K562 (cell line): ENCODE measurements around the gene UTP11. TPM values are rescaled to one million over a fixed set of nuclear protein-coding genes. Genes with fewer than 3 reads are reported as not detected.

Experiments used
- ADNP ChIP-seq: fragments of 200-800 bp; sonication (Bioruptor generic); IDR thresholded peaks from 2 replicates; pipeline ENCODE4 v1.6.1; 2016; ENCODE audit warnings: missing genetic modification characterization, missing compliant biosample characterization
- ARID2 ChIP-seq: fragments of 450-650 bp; IDR thresholded peaks from 2 replicates; pipeline ENCODE4 v1.6.1; 2017; ENCODE audit warnings: antibody characterized with exemption, mild to moderate bottlenecking
- BCOR ChIP-seq: fragments of 450-650 bp; IDR thresholded peaks from 2 replicates; pipeline ENCODE4 v1.6.1; 2016
- CBX1 ChIP-seq: sonication (generic); IDR thresholded peaks from 2 replicates; pipeline ENCODE4 v1.6.1; 2016; ENCODE audit warnings: antibody characterized with exemption, low read depth, mild to moderate bottlenecking
- CHD4 ChIP-seq: fragments of 200-600 bp; sonication (generic); IDR thresholded peaks from 3 replicates; pipeline ENCODE4 v1.6.1; 2012; ENCODE audit warnings: low read depth, mild to moderate bottlenecking, mixed read lengths, low read length, inconsistent platforms; ENCODE audit not compliant: insufficient read depth, insufficient replicate concordance, poor library complexity, severe bottlenecking
- FOXA1 ChIP-seq: fragments of 450-650 bp; IDR thresholded peaks from 2 replicates; pipeline ENCODE4 v1.6.1; 2016; ENCODE audit warnings: mild to moderate bottlenecking, borderline replicate concordance
- GTF2E2 ChIP-seq: fragments of 200-800 bp; sonication (Bioruptor generic); IDR thresholded peaks from 2 replicates; pipeline ENCODE4 v1.6.1; 2016; ENCODE audit warnings: missing genetic modification characterization, missing compliant biosample characterization
- HDAC1 ChIP-seq, 2 experiments: fragments of 450-650 bp; IDR thresholded peaks; 2 replicates each; pipeline ENCODE4 v1.6.1; 2016 to 2017; ENCODE audit warnings: inconsistent platforms in 1 of 2, mild to moderate bottlenecking in 1 of 2, moderate library complexity in 1 of 2
- HDAC2 ChIP-seq: fragments of 450-650 bp; IDR thresholded peaks from 2 replicates; pipeline ENCODE4 v1.6.1; 2016; ENCODE audit warnings: mild to moderate bottlenecking
- HDAC8 ChIP-seq: fragments of 450-650 bp; IDR thresholded peaks from 2 replicates; pipeline ENCODE4 v1.6.1; 2016; ENCODE audit warnings: mild to moderate bottlenecking, missing genetic modification characterization, moderate library complexity, missing compliant biosample characterization
- ILK ChIP-seq: fragments of 450-650 bp; IDR thresholded peaks from 2 replicates; pipeline ENCODE4 v1.6.1; 2016; ENCODE audit warnings: missing genetic modification characterization, low read depth, mild to moderate bottlenecking, missing compliant biosample characterization, moderate library complexity, borderline replicate concordance
- KDM1A ChIP-seq, 2 experiments: fragments of 450-650 bp; IDR thresholded peaks; 2 replicates each; pipeline ENCODE4 v1.6.1; 2016; ENCODE audit warnings: mild to moderate bottlenecking in 2 of 2
- MBD2 ChIP-seq: sonication (generic); IDR thresholded peaks from 2 replicates; pipeline ENCODE4 v1.6.1; 2016; ENCODE audit warnings: low read depth, borderline replicate concordance
- MCM7 ChIP-seq, 2 experiments: fragments of 450-650 bp; IDR thresholded peaks; 2 replicates each; pipeline ENCODE4 v1.6.1; 2016 to 2018
- MTA1 ChIP-seq: fragments of 450-650 bp; IDR thresholded peaks from 2 replicates; pipeline ENCODE4 v1.6.1; 2017; ENCODE audit warnings: borderline replicate concordance
- NBN ChIP-seq: fragments of 450-650 bp; IDR thresholded peaks from 2 replicates; pipeline ENCODE4 v1.6.1; 2016; ENCODE audit warnings: low read depth, mild to moderate bottlenecking
- NFATC3 ChIP-seq: fragments of 450-650 bp; IDR thresholded peaks from 2 replicates; pipeline ENCODE4 v1.6.1; 2017; ENCODE audit warnings: mild to moderate bottlenecking
- NR2C1 ChIP-seq, 2 experiments: fragments of 450-650 bp; IDR thresholded peaks; 2 replicates each; pipeline ENCODE4 v1.6.1; 2017; ENCODE audit warnings: mild to moderate bottlenecking in 2 of 2, antibody characterized with exemption in 1 of 2, inconsistent platforms in 1 of 2, missing compliant biosample characterization in 1 of 2, missing genetic modification characterization in 1 of 2
- PHTF2 ChIP-seq: fragments of 250-450 bp; sonication (Bioruptor Pico); IDR thresholded peaks from 2 replicates; pipeline ENCODE4 v1.5.0; 2021; ENCODE audit warnings: mild to moderate bottlenecking
- POLR2A ChIP-seq: fragments of 450-650 bp; conservative IDR thresholded peaks from 2 replicates; pipeline ENCODE4 v1.6.1; 2016
- RBM25 ChIP-seq: fragments of 200-400 bp; formaldehyde crosslinking; IDR thresholded peaks from 2 replicates; pipeline ENCODE4 v1.6.1; 2018; ENCODE audit warnings: low read length, low read depth, moderate library complexity; ENCODE audit not compliant: severe bottlenecking
- RCOR1 ChIP-seq, 2 experiments: IDR thresholded peaks; 2 replicates each; pipeline ENCODE4 v1.6.1; 2012; ENCODE audit warnings: low read depth in 2 of 2, low read length in 2 of 2, borderline replicate concordance in 1 of 2, improper control_type of control experiment in 1 of 2
- RUNX1 ChIP-seq: sonication (generic); IDR thresholded peaks from 2 replicates; pipeline ENCODE4 v1.6.1; 2016; ENCODE audit warnings: antibody characterized with exemption, low read depth
- SP1 ChIP-seq: sonication (generic); formaldehyde crosslinking; IDR thresholded peaks from 2 replicates; pipeline ENCODE4 v1.8.1; 2022; ENCODE audit warnings: mild to moderate bottlenecking, missing genetic modification reagents
- TEAD4 ChIP-seq, 2 experiments: sonication (generic) in 1 of 2; formaldehyde crosslinking in 1 of 2; IDR thresholded peaks; 2 replicates each; pipeline versions ENCODE4 v1.6.1 to v1.8.0; 2012 to 2022; ENCODE audit warnings: borderline replicate concordance in 1 of 2, inconsistent platforms in 1 of 2, low read length in 1 of 2, mild to moderate bottlenecking in 1 of 2, missing genetic modification reagents in 1 of 2
- TRIM24 ChIP-seq, 2 experiments: fragments of 450-650 bp; IDR thresholded peaks; 2 replicates each; pipeline ENCODE4 v1.6.1; 2016
- ZFP91 ChIP-seq: sonication (generic); formaldehyde crosslinking; IDR thresholded peaks from 2 replicates; pipeline ENCODE4 v1.8.0; 2022; ENCODE audit warnings: mild to moderate bottlenecking, missing genetic modification reagents
- polyA plus RNA-seq, 8 experiments: library from polyadenylated mRNA; depleted of rRNA in 4 of 8; stranded (reverse) in 5 of 8; unstranded in 3 of 8; fragments of >200 nt; fragmentation: Nextera tagmentation in 2 of 8; fragmentation: Illumina TruSeq in 1 of 8; extraction: Ambion mirVana in 2 of 8; extraction: Trizol in 1 of 8; gene quantifications; 2 replicates each; pipeline versions ENCODE4 v1.2.1 to v1.2.3, GENCODE V29; 2011 to 2014; ENCODE audit warnings: inconsistent platforms in 1 of 8, missing spikeins in 1 of 8
- total RNA-seq, 7 experiments: library from RNA; depleted of rRNA in 6 of 7; stranded (reverse); fragments of >200 nt in 6 of 7; fragmentation: Illumina TruSeq in 2 of 7; extraction: Trizol in 2 of 7; gene quantifications; 2 replicates each; pipeline versions ENCODE4 v1.2.1 to v1.2.3, GENCODE V29; 2011 to 2021; ENCODE audit warnings: low replicate concordance in 1 of 7
- TF ChIP-seq, protein P1 (sequence below): fragments of 450-650 bp; formaldehyde crosslinking; IDR thresholded peaks from 2 replicates; pipeline ENCODE4 v1.4.0; 2020; ENCODE audit warnings: mild to moderate bottlenecking
- TF ChIP-seq, protein P2 (sequence below): fragments of 450-650 bp; IDR thresholded peaks from 2 replicates; pipeline ENCODE4 v1.6.1; 2016; ENCODE audit warnings: missing biosample characterization, missing genetic modification characterization

UTP11 gene
- total and polyA plus RNA-seq, 9 of the 15 experiments (the other 6 are each of a cell fraction or from before 2014, with no cell fraction given), result 91.1 to 378 (median 221) TPM

DNA sequence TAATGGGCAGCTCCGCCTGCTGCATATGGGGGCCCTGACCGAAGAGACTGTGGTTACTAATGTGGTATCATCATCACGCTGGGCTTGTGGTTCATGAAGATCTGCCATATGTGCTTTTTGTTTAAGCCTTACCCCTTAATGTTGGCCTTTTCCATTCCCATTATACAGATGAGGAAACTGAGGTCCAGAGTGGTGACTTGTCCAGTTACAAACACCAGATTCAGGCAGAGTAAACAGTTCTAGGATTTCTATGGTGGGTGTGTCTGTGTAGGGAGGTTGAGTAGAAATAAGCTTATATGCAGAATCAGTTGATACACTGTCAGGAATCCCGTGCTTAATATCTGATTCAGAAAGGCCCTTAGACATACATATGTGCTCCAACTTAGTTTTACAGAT lies 691 bp downstream of the UTP11 start (continued):
- no peak for TF ChIP-seq MTA1
- peak; percentile 89 to 94 for TF ChIP-seq KDM1A (IDR thresholded peaks at IDR 0.05)
- TF ChIP-seq POLR2A, result no peak
- TF ChIP-seq RBM25, result peak; percentile 99
- peak in 1 of 2 experiments; percentile 85; a peak in 3 of 4 replicates for TF ChIP-seq RCOR1 (IDR thresholded peaks at IDR 0.05; ENCODE audit: borderline replicate concordance in 1 of 2, low read depth in 2 of 2, low read length in 2 of 2)
- TF ChIP-seq GTF2E2 (tag), result no peak
- peak; percentile 21; the same call in 1 of the 2 replicates for TF ChIP-seq CBX1
- TF ChIP-seq HDAC1 (IDR thresholded peaks at IDR 0.05), result peak in 1 of 2 experiments; percentile 30; a peak in 2 of 4 replicates
- peak; percentile 92 for TF ChIP-seq ADNP (tag)
- no peak for TF ChIP-seq ILK (tag)
- TF ChIP-seq HDAC2, result peak; percentile 84; the same call in 1 of the 2 replicates
- TF ChIP-seq BCOR, result peak; percentile 96
- TF ChIP-seq FOXA1, result no peak
- peak; percentile 9; the same call in 1 of the 2 replicates for TF ChIP-seq ARID2
- no peak for TF ChIP-seq RUNX1
- TF ChIP-seq NBN, result no peak
- TF ChIP-seq NR2C1 (IDR thresholded peaks at IDR 0.05), result no peak
- TF ChIP-seq NR2C1 (tag; IDR thresholded peaks at IDR 0.05), result 0 out of 2 replicates have a peak, but pooled peaks have one; percentile 7
- TF ChIP-seq HDAC8 (tag), result no peak
- TF ChIP-seq MBD2, result no peak
- TF ChIP-seq ZFP91, result peak; percentile 67; the same call in 1 of the 2 replicates
- TF ChIP-seq, protein P1, sequence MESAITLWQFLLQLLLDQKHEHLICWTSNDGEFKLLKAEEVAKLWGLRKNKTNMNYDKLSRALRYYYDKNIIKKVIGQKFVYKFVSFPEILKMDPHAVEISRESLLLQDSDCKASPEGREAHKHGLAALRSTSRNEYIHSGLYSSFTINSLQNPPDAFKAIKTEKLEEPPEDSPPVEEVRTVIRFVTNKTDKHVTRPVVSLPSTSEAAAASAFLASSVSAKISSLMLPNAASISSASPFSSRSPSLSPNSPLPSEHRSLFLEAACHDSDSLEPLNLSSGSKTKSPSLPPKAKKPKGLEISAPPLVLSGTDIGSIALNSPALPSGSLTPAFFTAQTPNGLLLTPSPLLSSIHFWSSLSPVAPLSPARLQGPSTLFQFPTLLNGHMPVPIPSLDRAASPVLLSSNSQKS (CRISPR knock-in tag), result no peak
- TF ChIP-seq CHD4, result peak; percentile 89
- TF ChIP-seq NFATC3, result peak; percentile 78; the same call in 1 of the 2 replicates
- TF ChIP-seq PHTF2 (CRISPR knock-in tag), result 0 out of 2 replicates have a peak, but pooled peaks have one; percentile 2
- peak; percentile 20; the same call in 1 of the 2 replicates for TF ChIP-seq TEAD4 (IDR thresholded peaks at IDR 0.05; ENCODE audit: low read length)
- no peak for TF ChIP-seq TEAD4 (CRISPR knock-in tag; IDR thresholded peaks at IDR 0.05; ENCODE audit: borderline replicate concordance)
- no peak; the same call in 1 of the 2 replicates for TF ChIP-seq SP1 (CRISPR knock-in tag)
- TF ChIP-seq TRIM24 (IDR thresholded peaks at IDR 0.05), result no peak
- TF ChIP-seq, protein P2, sequence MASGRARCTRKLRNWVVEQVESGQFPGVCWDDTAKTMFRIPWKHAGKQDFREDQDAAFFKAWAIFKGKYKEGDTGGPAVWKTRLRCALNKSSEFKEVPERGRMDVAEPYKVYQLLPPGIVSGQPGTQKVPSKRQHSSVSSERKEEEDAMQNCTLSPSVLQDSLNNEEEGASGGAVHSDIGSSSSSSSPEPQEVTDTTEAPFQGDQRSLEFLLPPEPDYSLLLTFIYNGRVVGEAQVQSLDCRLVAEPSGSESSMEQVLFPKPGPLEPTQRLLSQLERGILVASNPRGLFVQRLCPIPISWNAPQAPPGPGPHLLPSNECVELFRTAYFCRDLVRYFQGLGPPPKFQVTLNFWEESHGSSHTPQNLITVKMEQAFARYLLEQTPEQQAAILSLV (tag), result peak; percentile 50; the same call in 1 of the 2 replicates
- TF ChIP-seq MCM7 (IDR thresholded peaks at IDR 0.05), result no peak
